Gastrocnemius medialis (tissue), 4 donors: ENCODE measurements around the gene ADGRD2. TPM values are rescaled to one million over a fixed set of nuclear protein-coding genes. Genes with fewer than 3 reads are reported as not detected.
A peak's percentile ranks its signal among the peaks of the same experiment; 100 is the strongest.

Source experiments
- ATAC-seq, 2 donors: fragments of 150-250 bp; one replicate each; pipeline ENCODE4 v1.9.1; 2016
- DNase-seq, 2 donors: peaks; one replicate each; pipeline ENCODE4 v3.0.0-alpha.2; 2019
- H3K27ac ChIP-seq, 4 donors: fragments of 200-600 bp; sonication (generic); 1 replicate in 1 of 4; 2 replicates in 3 of 4; pipeline ENCODE4 v1.5.1; 2016 to 2018; ENCODE audit warnings: mild to moderate bottlenecking in 2 of 4, moderate library complexity in 1 of 4
- H3K27me3 ChIP-seq, 3 donors: fragments of 200-600 bp; sonication (generic) in 2 of 3; 1 replicate in 1 of 3; 2 replicates in 2 of 3; pipeline versions ENCODE4 v1.5.1 to v1.6.0; 2016 to 2019; ENCODE audit warnings: mild to moderate bottlenecking in 1 of 3, moderate library complexity in 1 of 3
- H3K36me3 ChIP-seq, 2 donors: fragments of 200-600 bp; sonication (generic) in 1 of 2; one replicate each; pipeline ENCODE4 v1.5.1; 2017 to 2018
- H3K4me1 ChIP-seq, 2 donors: fragments of 200-600 bp; sonication (generic) in 1 of 2; one replicate each; pipeline ENCODE4 v1.5.1; 2016 to 2017; ENCODE audit warnings: mild to moderate bottlenecking in 2 of 2
- H3K4me3 ChIP-seq, 4 donors: fragments of 200-600 bp; sonication (generic) in 3 of 4; 1 replicate in 1 of 4; 2 replicates in 3 of 4; pipeline ENCODE4 v1.5.1; 2016 to 2019; ENCODE audit warnings: mild to moderate bottlenecking in 2 of 4
- H3K9me3 ChIP-seq, 3 donors: fragments of 200-600 bp; sonication (generic) in 2 of 3; 1 replicate in 1 of 3; 2 replicates in 2 of 3; pipeline ENCODE4 v1.5.1; 2016 to 2019
- CTCF ChIP-seq, 5 experiments: fragments of 450-650 bp in 3 of 5; fragments of 200-600 bp in 2 of 5; sonication (generic) in 2 of 5; IDR thresholded peaks in 4 of 5; conservative IDR thresholded peaks in 1 of 5; 1 replicate in 4 of 5; 2 replicates in 1 of 5; pipeline ENCODE4 v1.5.1; 2016 to 2019; ENCODE audit warnings: antibody characterized with exemption in 5 of 5, mild to moderate bottlenecking in 3 of 5, moderate library complexity in 3 of 5
- POLR2A ChIP-seq, 2 donors: fragments of 450-650 bp; IDR thresholded peaks; one replicate each; pipeline ENCODE4 v1.6.1; 2017; ENCODE audit warnings: antibody characterized with exemption in 2 of 2, mild to moderate bottlenecking in 2 of 2, moderate library complexity in 2 of 2
- in situ Hi-C, 4 donors: fragments of 200-750 bp; cut with MboI; loops; one replicate each; pipeline versions ENCODE4 v1.15.0 to v1.8.0; 2017; ENCODE audit warnings: low sequenced_read_pairs in 4 of 4
- intact Hi-C: fragments of 100-400 bp; cut with DNase I; formaldehyde crosslinking; loops from one replicate; pipeline ENCODE4 v1.15.1; 2023; ENCODE audit warnings: low total_unique reads
- total RNA-seq, 4 donors: library from RNA; depleted of rRNA; stranded (reverse); fragments of >200 nt; gene quantifications; one replicate each; pipeline versions ENCODE4 v1.1.0 to v1.2.3, GENCODE V29; 2016

ADGRD2 gene, protein sequence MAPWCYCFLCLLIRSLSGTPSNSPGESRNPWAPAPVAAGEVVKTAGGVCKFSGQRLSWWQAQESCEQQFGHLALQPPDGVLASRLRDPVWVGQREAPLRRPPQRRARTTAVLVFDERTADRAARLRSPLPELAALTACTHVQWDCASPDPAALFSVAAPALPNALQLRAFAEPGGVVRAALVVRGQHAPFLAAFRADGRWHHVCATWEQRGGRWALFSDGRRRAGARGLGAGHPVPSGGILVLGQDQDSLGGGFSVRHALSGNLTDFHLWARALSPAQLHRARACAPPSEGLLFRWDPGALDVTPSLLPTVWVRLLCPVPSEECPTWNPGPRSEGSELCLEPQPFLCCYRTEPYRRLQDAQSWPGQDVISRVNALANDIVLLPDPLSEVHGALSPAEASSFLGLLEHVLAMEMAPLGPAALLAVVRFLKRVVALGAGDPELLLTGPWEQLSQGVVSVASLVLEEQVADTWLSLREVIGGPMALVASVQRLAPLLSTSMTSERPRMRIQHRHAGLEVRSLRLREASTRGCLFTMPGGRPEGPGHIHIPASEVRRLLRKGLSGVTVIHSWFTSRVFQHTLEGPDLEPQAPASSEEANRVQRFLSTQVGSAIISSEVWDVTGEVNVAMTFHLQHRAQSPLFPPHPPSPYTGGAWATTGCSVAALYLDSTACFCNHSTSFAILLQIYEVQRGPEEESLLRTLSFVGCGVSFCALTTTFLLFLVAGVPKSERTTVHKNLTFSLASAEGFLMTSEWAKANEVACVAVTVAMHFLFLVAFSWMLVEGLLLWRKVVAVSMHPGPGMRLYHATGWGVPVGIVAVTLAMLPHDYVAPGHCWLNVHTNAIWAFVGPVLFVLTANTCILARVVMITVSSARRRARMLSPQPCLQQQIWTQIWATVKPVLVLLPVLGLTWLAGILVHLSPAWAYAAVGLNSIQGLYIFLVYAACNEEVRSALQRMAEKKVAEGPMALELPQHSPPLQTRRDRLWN
- total RNA-seq = not detected

DNA sequence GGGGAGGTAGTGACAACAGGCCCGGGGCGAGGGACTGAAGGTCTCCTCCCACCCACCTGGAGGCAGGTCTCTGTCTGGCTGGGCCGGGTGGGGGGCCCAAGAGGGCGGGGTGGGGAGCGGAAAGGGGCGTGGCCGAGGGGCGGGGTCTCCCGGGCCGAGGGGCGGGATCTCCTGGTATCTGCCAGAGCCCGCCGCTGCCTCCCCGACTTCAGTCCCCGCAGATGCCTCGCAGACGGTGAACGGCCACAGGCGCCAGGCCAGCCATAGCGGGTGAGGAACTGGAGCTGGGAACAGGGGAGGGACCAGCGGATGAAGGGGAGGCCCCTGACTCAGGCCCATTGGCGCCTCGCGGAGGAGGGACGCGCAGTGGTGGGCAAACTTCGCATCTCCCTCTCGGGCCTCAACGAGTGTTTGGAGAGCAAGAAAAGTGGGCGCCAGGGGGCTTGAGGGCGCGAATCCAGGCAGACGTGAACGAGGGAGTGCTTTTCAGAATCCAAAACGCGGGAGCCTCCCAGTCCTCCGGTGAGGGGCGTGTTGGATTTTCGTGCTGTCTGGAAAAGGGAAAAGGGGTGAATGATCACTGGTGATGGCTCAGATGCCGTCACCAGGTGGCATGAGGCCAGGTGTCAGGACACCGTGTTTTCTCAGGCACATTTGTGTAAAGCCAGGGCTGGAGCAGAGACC lies at the start of gene ADGRD2:
TSS of gene ADGRD2 (plus strand) at position 211 of the 684 bp plus-strand sequence. CDS start 1,216 bp downstream, outside the sequence.
- no peak for ATAC-seq
- in situ Hi-C loops = no loop called here
- H3K27ac ChIP-seq = no peak within 1 kb of the TSS
- no peaks in the 10 kb centered on the region for H3K36me3 ChIP-seq
- TF ChIP-seq CTCF (IDR thresholded peaks at IDR 0.05 in 4 of 5, conservative IDR thresholded peaks at IDR 0.05 in 1 of 5) = no peak
- TF ChIP-seq POLR2A (IDR thresholded peaks at IDR 0.05) = no peak
- H3K9me3 ChIP-seq = no peaks in the 10 kb centered on the region
- peaks cover 34 to 50% (median 46%) of the 10 kb centered on the region in 3 donors for H3K27me3 ChIP-seq
- no peak for DNase-seq
- peaks cover 0 to 4% of the 10 kb centered on the region in 2 donors for H3K4me1 ChIP-seq
- H3K4me3 ChIP-seq = no peak within 1 kb of the TSS
- intact Hi-C loops = no loop called here

GRCh38 chr9:124403246-124403645 lies 47.0 kb upstream of the ADGRD2 start:
- no peak overlapping the region for H3K27ac ChIP-seq
- DNase-seq (no peak), ATAC-seq (no peak)
- peaks cover 5 to 54% of the 10 kb centered on the region in 2 donors for H3K36me3 ChIP-seq
- TF ChIP-seq CTCF (IDR thresholded peaks at IDR 0.05 in 4 of 5, conservative IDR thresholded peaks at IDR 0.05 in 1 of 5) = no peak
- H3K4me3 ChIP-seq = no peak overlapping the region
- no peaks in the 10 kb centered on the region for H3K9me3 ChIP-seq
- peaks cover 25 to 31% of the 10 kb centered on the region in 2 donors for H3K4me1 ChIP-seq
- in situ Hi-C loops = no loop called here
- intact Hi-C loops = no loop called here
- no peaks in the 10 kb centered on the region for H3K27me3 ChIP-seq

GRCh38 chr9:124409410-124409809 lies 40.8 kb upstream of the ADGRD2 start:
- DNase-seq (no peak), ATAC-seq (no peak)
- peak overlapping the region in 1 of 4 donors; percentile 11 for H3K27ac ChIP-seq
- in situ Hi-C loops (no loop called here), intact Hi-C loops (no loop called here)
- no peaks in the 10 kb centered on the region for H3K27me3 ChIP-seq
- H3K9me3 ChIP-seq = no peaks in the 10 kb centered on the region
- peaks cover 4 to 85% of the 10 kb centered on the region in 2 donors for H3K36me3 ChIP-seq
- H3K4me3 ChIP-seq = no peak overlapping the region
- peaks cover 13% of the 10 kb centered on the region in 2 donors for H3K4me1 ChIP-seq
- TF ChIP-seq POLR2A (IDR thresholded peaks at IDR 0.05) (no peak), CTCF (IDR thresholded peaks at IDR 0.05 in 4 of 5, conservative IDR thresholded peaks at IDR 0.05 in 1 of 5) (no peak)

DNA sequence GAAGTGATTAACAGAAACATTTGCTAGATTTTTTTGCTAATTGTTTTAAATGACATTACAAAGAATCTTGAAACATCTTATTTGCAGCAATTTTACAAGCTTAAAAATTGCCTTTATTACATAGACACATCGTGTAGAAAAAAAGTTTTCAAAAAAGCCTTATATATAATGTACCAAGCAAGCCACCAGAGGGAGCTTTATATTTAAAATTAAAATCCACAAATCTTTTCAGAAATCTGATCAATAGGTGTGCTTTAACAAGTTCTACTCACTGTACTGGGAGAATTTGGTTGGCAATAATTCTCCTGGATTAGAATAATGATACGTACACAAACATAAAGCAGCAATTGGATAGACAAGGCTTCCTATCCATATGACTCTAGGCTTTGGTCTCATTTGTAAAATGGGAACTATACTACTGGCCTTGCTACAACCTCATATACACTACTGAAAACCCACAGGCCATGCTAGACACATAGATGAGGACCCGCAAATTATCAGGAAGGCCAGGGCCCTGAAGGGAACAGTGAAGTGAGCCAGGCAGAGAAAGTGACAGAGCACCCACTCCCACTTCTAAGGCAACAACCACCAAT lies 39.8 kb upstream of the ADGRD2 start:
- Histone ChIP-seq H3K9me3 (no peaks in the 10 kb centered on the region), H3K27ac (peak overlapping the region in 1 of 4 donors; percentile 11)
- in situ Hi-C loops = no loop called here

More for the DNA sequence above, 39.8 kb upstream of the ADGRD2 start:
- Histone ChIP-seq H3K4me3 (no peak overlapping the region), H3K36me3 (peaks cover 4 to 78% of the 10 kb centered on the region in 2 donors), H3K27me3 (no peaks in the 10 kb centered on the region), H3K4me1 (peaks cover 15 to 16% of the 10 kb centered on the region in 2 donors)
- no peak for TF ChIP-seq POLR2A (IDR thresholded peaks at IDR 0.05)
- TF ChIP-seq CTCF (IDR thresholded peaks at IDR 0.05 in 4 of 5, conservative IDR thresholded peaks at IDR 0.05 in 1 of 5) = peak in 1 of 5 experiments; percentile 22
- no peak for DNase-seq
- ATAC-seq = no peak
- intact Hi-C loops = loop anchor here (10.0 kb wide), 1 partner anchor 476 kb away; the partner anchor contains the start of gene DENND1A
